ENCODE results near the gene CHST1.

The CHST1 gene

DNA sequence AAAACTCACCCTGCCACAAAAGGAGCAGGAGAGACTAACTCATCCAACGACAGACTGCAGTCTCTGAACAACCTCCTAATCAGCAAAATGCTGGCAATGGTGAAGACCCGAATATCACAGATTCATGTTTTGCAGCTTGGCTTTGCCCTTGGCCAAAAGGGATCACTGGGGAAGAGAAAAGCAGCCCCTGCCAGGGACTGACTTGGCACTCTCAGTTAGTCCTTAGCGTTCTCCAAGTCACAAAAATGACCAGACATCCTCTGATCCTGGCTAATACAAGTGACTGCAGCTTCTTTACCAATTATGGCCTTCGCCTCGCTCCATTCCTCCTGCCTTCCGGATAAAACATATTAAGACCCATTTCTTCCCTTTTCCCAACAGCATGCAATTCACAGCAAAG, 22.4 kb upstream of the CHST1 start:
- Histone ChIP-seq H3K27me3 (ENCODE audit: insufficient read depth, low read depth, severe bottlenecking) (no peaks in the 10 kb centered on the region), H3K27ac (no peak overlapping the region)
- no peak for DNase-seq

DNA sequence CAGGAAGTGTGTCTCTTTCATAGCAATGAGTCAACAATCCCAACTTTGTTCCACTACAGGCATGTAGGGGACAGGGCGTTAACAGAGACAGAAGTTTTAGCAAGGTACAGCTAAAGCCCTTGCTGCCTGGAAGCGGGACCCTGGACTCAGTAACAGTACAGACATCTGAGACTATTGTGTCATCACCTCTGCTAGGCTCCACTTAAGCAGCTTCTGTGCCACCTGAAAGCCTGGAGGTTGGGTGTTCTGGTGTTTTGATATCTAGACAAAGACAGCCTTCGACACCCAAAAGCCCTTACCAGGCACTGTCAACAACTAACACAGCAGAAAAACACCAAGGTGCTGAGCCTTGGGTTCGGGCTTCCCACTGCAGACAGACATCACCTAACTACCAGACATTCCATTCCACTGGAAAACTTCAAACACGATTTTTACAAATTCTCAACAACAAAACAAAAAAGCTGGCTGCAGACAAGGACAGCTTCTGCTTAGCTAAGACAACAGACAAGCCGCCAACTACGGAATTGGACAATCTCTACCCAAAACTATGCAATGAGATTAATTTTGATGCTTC, 20.6 kb upstream of the CHST1 start:
- DNase-seq, result no peak
- TF ChIP-seq, protein P1, sequence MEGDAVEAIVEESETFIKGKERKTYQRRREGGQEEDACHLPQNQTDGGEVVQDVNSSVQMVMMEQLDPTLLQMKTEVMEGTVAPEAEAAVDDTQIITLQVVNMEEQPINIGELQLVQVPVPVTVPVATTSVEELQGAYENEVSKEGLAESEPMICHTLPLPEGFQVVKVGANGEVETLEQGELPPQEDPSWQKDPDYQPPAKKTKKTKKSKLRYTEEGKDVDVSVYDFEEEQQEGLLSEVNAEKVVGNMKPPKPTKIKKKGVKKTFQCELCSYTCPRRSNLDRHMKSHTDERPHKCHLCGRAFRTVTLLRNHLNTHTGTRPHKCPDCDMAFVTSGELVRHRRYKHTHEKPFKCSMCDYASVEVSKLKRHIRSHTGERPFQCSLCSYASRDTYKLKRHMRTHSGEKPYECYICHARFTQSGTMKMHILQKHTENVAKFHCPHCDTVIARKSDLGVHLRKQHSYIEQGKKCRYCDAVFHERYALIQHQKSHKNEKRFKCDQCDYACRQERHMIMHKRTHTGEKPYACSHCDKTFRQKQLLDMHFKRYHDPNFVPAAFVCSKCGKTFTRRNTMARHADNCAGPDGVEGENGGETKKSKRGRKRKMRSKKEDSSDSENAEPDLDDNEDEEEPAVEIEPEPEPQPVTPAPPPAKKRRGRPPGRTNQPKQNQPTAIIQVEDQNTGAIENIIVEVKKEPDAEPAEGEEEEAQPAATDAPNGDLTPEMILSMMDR (IDR thresholded peaks at IDR 0.05; ENCODE audit: low read depth, low read length), result no peak
- H3K27ac ChIP-seq, result no peak overlapping the region
- no peaks in the 10 kb centered on the region for H3K36me3 ChIP-seq
- no peaks in the 10 kb centered on the region for H3K27me3 ChIP-seq (ENCODE audit: insufficient read depth, low read depth, severe bottlenecking)
- H3K4me3 ChIP-seq (ENCODE audit: low read depth, low read length), result no peak overlapping the region
- H3K9me3 ChIP-seq (ENCODE audit: severe bottlenecking), result no peaks in the 10 kb centered on the region

More for the DNA sequence above, 22.4 kb upstream of the CHST1 start:
- H3K4me3 ChIP-seq (ENCODE audit: low read depth, low read length), result no peak overlapping the region
- TF ChIP-seq, protein P1 (IDR thresholded peaks at IDR 0.05; ENCODE audit: low read depth, low read length), result no peak
- no peaks in the 10 kb centered on the region for H3K9me3 ChIP-seq (ENCODE audit: severe bottlenecking)
- no peaks in the 10 kb centered on the region for H3K36me3 ChIP-seq

DNA sequence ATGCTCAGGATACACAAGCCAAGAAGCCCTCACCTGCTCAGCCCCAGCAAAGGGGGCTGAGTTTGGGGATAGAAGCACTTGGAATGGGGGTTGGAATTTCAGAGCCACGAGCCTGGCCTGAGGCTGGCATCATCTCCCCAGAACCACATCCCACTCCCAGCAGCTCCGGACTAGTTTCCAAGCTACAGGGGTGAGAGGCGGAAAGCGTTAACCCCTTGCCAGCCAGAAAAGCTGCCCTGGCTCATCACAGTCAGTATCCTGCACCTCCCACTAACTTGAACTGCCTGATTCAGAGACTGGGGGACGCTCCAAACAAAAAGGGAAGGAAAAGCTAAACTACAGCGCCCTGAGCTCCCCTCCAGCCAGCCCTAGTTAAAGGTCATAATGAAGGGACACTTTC, 19.0 kb upstream of the CHST1 start:
- Histone ChIP-seq H3K27me3 (ENCODE audit: insufficient read depth, low read depth, severe bottlenecking) (no peaks in the 10 kb centered on the region), H3K4me3 (ENCODE audit: low read depth, low read length) (no peak overlapping the region), H3K27ac (no peak overlapping the region), H3K36me3 (no peaks in the 10 kb centered on the region), H3K9me3 (ENCODE audit: severe bottlenecking) (no peaks in the 10 kb centered on the region)
- DNase-seq, result no peak
- TF ChIP-seq, protein P1 (IDR thresholded peaks at IDR 0.05; ENCODE audit: low read depth, low read length), result no peak

DNA sequence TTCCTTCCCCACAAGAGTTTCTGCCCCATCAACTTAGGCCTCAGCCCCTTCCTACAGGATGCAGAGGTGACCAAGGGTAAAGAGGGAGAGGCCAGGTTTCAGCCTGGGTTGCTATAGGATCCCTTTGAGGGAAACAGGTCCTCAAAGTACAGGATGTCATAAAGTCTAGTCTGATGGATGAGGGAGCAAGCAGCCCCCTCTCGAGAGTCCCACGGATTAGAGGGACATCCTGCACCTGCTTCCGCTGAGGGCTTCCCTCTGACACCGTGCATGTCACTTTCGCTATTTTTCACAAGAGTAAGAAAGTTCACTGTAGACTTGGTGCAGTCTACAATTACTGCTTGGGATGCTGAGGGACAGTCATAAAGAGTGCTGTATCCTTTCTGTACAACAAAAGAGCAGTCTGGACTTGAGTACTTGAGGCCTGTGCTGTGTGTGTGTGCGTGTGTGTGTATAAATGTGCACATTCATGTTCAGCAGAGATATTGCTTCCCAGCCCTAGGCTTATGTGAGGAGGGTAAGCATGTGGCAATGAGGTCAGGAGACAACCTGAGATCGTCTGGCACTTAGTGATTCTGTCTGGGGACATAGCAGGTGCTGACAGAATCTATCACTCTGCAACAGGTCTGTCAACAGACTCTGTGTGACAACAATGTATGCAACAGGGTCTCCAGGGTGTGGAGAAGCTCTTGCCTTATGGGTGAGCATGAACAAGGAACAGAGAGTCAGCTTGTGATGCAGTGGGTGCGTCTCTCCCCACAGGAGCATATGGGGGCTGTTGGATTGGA, 18.0 kb upstream of the CHST1 start:
- no peaks in the 10 kb centered on the region for H3K27me3 ChIP-seq (ENCODE audit: insufficient read depth, low read depth, severe bottlenecking)
- no peak for DNase-seq
- no peaks in the 10 kb centered on the region for H3K36me3 ChIP-seq
- H3K27ac ChIP-seq, result no peak overlapping the region
- H3K9me3 ChIP-seq (ENCODE audit: severe bottlenecking), result no peaks in the 10 kb centered on the region
- TF ChIP-seq, protein P1 (IDR thresholded peaks at IDR 0.05; ENCODE audit: low read depth, low read length), result no peak
- no peak overlapping the region for H3K4me3 ChIP-seq (ENCODE audit: low read depth, low read length)

DNA sequence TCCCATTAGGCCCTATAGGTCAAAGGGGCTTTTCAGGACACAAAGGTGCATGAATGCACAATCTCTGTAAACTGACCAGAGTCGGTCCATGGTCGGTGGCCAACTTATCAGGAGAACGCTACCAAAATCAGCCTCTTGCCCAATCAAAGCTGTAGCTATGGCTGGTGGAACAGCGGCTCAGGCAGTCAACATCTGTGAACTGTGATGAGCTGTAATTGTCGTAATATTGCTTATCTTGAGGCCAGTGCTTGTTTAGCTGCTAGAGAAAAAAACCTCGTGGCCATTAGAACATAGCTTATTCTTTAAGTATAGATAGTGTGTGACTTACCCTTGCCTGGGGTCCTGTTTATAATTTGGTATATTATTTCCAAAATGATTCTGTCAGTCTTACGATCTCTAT, 14.4 kb upstream of the CHST1 start:
- TF ChIP-seq, protein P1 (IDR thresholded peaks at IDR 0.05; ENCODE audit: low read depth, low read length), result no peak
- Histone ChIP-seq H3K9me3 (ENCODE audit: severe bottlenecking) (no peaks in the 10 kb centered on the region), H3K27ac (no peak overlapping the region), H3K27me3 (ENCODE audit: insufficient read depth, low read depth, severe bottlenecking) (no peaks in the 10 kb centered on the region), H3K4me3 (ENCODE audit: low read depth, low read length) (no peak overlapping the region), H3K36me3 (no peaks in the 10 kb centered on the region)
- no peak for DNase-seq

Measured in WERI-Rb-1 (cell line).